ENCODE results near the gene CCKAR. TPM values are rescaled to one million over a fixed set of nuclear protein-coding genes. Genes with fewer than 3 reads are reported as not detected.

The CCKAR gene
- total RNA-seq, 1 donor from 2014 or later = not detected

DNA sequence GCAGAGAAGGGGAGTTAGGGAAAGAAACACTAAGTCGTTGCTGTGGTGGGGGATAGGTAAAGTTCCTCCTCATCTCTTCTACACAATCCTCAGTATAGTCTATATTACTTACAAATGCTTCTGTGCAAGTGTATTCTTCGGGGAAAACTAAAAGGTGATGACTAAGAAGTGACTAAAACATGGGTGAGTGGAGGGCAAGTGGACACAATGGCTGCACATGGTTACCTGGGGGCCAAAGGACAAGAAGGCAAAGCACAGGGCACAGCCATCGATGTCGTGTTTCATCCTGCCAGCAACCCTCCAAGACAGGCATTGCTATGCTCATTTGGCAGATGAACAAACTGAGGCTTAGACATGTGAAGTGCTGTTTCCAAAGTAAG lies 35.5 kb upstream of the CCKAR start:
- H3K4me3 ChIP-seq = no peak overlapping the region
- ATAC-seq (no peak), DNase-seq (no peak)
- H3K27ac ChIP-seq = no peak overlapping the region
- no peaks in the 10 kb centered on the region for H3K36me3 ChIP-seq
- TF ChIP-seq, protein P1, sequence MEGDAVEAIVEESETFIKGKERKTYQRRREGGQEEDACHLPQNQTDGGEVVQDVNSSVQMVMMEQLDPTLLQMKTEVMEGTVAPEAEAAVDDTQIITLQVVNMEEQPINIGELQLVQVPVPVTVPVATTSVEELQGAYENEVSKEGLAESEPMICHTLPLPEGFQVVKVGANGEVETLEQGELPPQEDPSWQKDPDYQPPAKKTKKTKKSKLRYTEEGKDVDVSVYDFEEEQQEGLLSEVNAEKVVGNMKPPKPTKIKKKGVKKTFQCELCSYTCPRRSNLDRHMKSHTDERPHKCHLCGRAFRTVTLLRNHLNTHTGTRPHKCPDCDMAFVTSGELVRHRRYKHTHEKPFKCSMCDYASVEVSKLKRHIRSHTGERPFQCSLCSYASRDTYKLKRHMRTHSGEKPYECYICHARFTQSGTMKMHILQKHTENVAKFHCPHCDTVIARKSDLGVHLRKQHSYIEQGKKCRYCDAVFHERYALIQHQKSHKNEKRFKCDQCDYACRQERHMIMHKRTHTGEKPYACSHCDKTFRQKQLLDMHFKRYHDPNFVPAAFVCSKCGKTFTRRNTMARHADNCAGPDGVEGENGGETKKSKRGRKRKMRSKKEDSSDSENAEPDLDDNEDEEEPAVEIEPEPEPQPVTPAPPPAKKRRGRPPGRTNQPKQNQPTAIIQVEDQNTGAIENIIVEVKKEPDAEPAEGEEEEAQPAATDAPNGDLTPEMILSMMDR (IDR thresholded peaks at IDR 0.05) = no peak
- intact Hi-C loops (cut with DNase I) = no loop called here
- no peaks in the 10 kb centered on the region for H3K27me3 ChIP-seq
- no peaks in the 10 kb centered on the region for H3K4me1 ChIP-seq
- no peaks in the 10 kb centered on the region for H3K9me3 ChIP-seq

DNA sequence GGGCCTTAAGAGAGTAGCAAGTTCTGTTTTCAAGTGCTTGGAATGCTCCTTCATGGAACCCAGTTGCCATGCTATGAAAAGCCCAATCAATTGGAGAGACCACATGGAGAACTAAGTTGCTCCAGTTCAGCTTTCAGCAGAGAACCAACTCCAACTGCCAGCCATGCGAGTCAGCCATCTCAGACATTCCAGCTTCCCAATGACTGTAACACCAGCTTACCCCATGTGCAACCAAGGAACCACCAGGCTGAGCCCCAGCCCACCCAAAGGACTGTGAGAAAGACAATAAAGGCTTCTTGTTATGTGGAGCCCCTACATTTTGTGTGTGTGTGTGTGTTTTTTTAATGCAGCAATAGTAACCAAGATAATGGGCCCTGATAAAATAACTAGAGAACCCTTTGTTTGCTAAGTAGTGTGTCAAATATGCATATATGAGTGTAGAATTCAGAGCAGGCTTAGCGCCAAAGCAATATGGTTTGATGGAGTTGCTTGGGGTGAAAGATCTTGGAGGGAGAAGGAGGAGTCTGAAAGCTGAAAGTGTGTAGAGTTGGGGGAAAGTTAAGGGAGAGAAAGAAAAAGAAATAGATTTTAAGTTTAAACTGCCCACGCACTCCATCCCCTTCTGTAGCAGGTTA lies 35.0 kb upstream of the CCKAR start:
- DNase-seq = no peak
- intact Hi-C loops (cut with DNase I) = no loop called here
- Histone ChIP-seq H3K36me3 (no peaks in the 10 kb centered on the region), H3K9me3 (no peaks in the 10 kb centered on the region), H3K4me3 (no peak overlapping the region), H3K27me3 (no peaks in the 10 kb centered on the region), H3K4me1 (no peaks in the 10 kb centered on the region), H3K27ac (no peak overlapping the region)
- TF ChIP-seq, protein P1 (IDR thresholded peaks at IDR 0.05) = no peak
- no peak for ATAC-seq

DNA sequence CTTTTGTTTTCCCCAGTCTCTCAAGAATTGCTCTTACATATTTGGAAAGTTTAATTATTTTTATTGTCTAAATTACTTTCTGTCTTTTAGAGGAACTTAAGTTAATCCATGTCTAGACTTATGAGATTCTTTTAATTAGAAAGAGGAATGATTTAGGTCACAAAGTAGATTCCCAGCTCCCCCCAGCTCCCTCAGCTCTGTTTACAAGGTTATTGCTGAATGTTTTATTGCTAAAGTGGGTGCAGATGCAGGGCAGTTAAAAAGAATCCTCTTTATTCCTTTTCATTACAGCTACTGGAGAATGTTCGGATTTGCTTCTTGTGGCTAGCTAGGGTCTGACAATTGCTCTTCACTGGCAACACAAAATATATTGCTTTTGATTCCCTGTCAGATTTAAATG lies 33.7 kb upstream of the CCKAR start:
- intact Hi-C loops (cut with DNase I) = no loop called here
- DNase-seq = no peak
- no peak overlapping the region for H3K27ac ChIP-seq
- H3K27me3 ChIP-seq = no peaks in the 10 kb centered on the region
- no peak for ATAC-seq
- no peaks in the 10 kb centered on the region for H3K36me3 ChIP-seq
- H3K4me3 ChIP-seq = no peak overlapping the region
- no peaks in the 10 kb centered on the region for H3K4me1 ChIP-seq
- H3K9me3 ChIP-seq = no peaks in the 10 kb centered on the region
- TF ChIP-seq, protein P1 (IDR thresholded peaks at IDR 0.05) = no peak

DNA sequence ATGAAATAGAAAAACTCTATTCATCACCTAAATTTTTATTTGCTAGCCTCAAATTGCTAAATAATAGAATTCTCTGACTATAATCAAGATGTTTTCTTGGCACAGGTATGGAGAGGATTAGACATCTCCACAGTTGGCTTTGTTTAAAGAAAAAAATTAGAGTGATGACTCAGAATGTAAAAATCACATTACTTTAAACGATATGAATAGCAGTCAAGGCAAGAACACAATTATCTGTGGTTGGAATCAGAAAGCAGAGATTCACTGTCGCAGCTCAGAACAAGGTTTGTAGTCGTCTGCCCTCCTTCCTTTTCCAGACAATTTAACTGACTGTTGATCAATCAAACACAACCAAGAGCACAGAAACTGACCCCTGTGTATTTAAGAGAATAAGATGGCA lies 32.2 kb upstream of the CCKAR start:
- ATAC-seq (no peak), DNase-seq (no peak)
- H3K27me3 ChIP-seq = no peaks in the 10 kb centered on the region
- no peak overlapping the region for H3K4me3 ChIP-seq
- intact Hi-C loops (cut with DNase I) = no loop called here
- H3K9me3 ChIP-seq = no peaks in the 10 kb centered on the region
- H3K27ac ChIP-seq = no peak overlapping the region
- TF ChIP-seq, protein P1 (IDR thresholded peaks at IDR 0.05) = no peak
- H3K36me3 ChIP-seq = no peaks in the 10 kb centered on the region
- no peaks in the 10 kb centered on the region for H3K4me1 ChIP-seq

DNA sequence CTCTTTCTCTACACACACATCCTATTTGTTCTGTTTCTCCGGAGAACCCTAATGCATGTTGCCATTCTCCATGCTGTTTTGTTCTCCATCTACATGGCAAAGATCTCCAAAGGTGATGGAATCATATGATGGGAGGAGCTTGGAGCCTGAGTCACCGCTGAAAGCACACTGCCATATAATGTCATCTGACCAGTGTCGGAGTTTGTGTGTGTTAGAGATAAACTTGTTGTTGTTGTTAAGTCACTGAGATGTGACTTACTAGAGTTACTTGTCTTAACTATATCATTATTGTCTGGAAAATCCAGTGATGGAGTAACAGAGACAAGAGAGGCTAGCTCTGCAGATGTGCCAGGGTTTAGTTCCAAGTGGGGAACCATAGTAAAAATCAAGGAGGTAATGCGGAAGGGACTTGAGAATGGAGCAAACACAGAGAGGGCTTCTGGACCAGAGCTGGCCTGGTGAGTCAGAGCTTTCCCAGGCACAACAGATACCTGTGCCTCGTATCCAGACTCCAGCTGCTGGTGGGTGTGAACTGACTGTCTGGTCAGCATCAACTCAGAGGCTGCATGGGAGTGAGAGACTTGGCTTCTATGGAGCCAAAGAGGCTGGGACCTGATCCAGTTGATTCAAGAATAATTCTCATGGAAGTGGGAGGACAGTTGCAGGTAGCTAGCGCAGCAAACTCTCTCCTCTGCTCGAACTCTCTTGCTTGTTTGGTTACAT lies 30.6 kb upstream of the CCKAR start:
- Histone ChIP-seq H3K27me3 (no peaks in the 10 kb centered on the region), H3K4me1 (no peaks in the 10 kb centered on the region), H3K27ac (no peak overlapping the region), H3K4me3 (no peak overlapping the region), H3K9me3 (no peaks in the 10 kb centered on the region), H3K36me3 (no peaks in the 10 kb centered on the region)
- no peak for ATAC-seq
- TF ChIP-seq, protein P1 (IDR thresholded peaks at IDR 0.05) = no peak
- intact Hi-C loops (cut with DNase I) = no loop called here
- DNase-seq = no peak

Measured in upper lobe of right lung (tissue), 1 donor.